Ishikawa (cell line): ENCODE results near the gene TADA2A.

Experiments
- CEBPB ChIP-seq: IDR thresholded peaks from 2 replicates; pipeline ENCODE4 v1.6.1; 2012
- CREB1 ChIP-seq: IDR thresholded peaks from 2 replicates; pipeline ENCODE4 v1.6.1; 2012; ENCODE audit warnings: low read depth
- EP300 ChIP-seq: IDR thresholded peaks from 2 replicates; pipeline ENCODE4 v1.6.1; 2012; ENCODE audit warnings: borderline replicate concordance
- FOXM1 ChIP-seq: IDR thresholded peaks from 2 replicates; pipeline ENCODE4 v1.6.1; 2012; ENCODE audit warnings: low read depth, borderline replicate concordance
- NFIC ChIP-seq: IDR thresholded peaks from 2 replicates; pipeline ENCODE4 v1.6.1; 2012
- RAD21 ChIP-seq: IDR thresholded peaks from 2 replicates; pipeline ENCODE4 v1.6.1; 2012; ENCODE audit warnings: low read depth
- TCF12 ChIP-seq: IDR thresholded peaks from 2 replicates; pipeline ENCODE4 v1.6.1; 2012; ENCODE audit warnings: low read depth
- TEAD4 ChIP-seq: IDR thresholded peaks from 2 replicates; pipeline ENCODE4 v1.6.1; 2012
- YY1 ChIP-seq: IDR thresholded peaks from 2 replicates; pipeline ENCODE4 v1.6.1; 2012; ENCODE audit warnings: low read depth
- ZBTB7A ChIP-seq: IDR thresholded peaks from 2 replicates; pipeline ENCODE4 v1.6.1; 2012; ENCODE audit warnings: low read depth
- TF ChIP-seq, protein P1 (sequence below): IDR thresholded peaks from 2 replicates; pipeline ENCODE4 v1.6.1; 2012
- TF ChIP-seq, protein P2 (sequence below): IDR thresholded peaks from 2 replicates; pipeline ENCODE4 v1.6.1; 2012
- TF ChIP-seq, protein P3 (sequence below): IDR thresholded peaks from 2 replicates; pipeline ENCODE4 v1.6.1; 2012; ENCODE audit warnings: low read depth, mild to moderate bottlenecking

Gene TADA2A

DNA sequence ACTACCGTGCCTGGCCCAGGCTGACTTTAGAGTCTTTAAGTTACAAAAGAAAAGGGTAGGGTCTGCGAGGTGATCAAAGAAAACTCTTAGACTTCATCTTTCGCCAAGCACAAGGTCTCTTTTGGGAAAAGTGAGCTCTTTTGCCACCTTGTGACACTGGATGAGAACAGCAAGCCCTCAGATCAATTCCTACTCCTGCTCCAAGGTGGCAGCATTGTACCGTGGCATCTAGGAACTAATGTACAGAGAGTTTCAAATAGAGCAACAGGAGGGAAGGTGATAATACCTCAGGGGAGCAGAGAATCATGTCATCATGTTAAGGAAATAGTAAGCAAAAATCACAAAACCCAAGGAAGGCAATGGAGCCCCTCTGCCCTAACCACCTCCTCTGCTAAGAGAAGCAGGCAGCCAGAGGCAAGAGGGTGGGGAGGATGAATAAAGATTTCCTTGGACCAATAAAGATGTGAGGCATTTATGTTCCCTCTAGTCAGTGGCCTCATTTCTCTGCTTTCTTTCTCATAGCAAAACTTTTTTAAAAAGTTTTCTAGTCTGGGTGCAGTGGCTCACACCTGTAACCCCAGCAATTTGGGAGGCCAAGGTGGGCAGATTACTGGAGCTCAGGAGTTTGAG lies 33.0 kb upstream of the TADA2A start:
- TF ChIP-seq, protein P1, sequence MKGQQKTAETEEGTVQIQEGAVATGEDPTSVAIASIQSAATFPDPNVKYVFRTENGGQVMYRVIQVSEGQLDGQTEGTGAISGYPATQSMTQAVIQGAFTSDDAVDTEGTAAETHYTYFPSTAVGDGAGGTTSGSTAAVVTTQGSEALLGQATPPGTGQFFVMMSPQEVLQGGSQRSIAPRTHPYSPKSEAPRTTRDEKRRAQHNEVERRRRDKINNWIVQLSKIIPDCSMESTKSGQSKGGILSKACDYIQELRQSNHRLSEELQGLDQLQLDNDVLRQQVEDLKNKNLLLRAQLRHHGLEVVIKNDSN: no peak
- TF ChIP-seq TCF12 (no peak), ZBTB7A (no peak), FOXM1 (no peak), RAD21 (peak; percentile 98)
- TF ChIP-seq, protein P2, sequence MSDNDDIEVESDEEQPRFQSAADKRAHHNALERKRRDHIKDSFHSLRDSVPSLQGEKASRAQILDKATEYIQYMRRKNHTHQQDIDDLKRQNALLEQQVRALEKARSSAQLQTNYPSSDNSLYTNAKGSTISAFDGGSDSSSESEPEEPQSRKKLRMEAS: 0 out of 2 replicates have a peak, but pooled peaks have one; percentile 39
- TF ChIP-seq, protein P3, sequence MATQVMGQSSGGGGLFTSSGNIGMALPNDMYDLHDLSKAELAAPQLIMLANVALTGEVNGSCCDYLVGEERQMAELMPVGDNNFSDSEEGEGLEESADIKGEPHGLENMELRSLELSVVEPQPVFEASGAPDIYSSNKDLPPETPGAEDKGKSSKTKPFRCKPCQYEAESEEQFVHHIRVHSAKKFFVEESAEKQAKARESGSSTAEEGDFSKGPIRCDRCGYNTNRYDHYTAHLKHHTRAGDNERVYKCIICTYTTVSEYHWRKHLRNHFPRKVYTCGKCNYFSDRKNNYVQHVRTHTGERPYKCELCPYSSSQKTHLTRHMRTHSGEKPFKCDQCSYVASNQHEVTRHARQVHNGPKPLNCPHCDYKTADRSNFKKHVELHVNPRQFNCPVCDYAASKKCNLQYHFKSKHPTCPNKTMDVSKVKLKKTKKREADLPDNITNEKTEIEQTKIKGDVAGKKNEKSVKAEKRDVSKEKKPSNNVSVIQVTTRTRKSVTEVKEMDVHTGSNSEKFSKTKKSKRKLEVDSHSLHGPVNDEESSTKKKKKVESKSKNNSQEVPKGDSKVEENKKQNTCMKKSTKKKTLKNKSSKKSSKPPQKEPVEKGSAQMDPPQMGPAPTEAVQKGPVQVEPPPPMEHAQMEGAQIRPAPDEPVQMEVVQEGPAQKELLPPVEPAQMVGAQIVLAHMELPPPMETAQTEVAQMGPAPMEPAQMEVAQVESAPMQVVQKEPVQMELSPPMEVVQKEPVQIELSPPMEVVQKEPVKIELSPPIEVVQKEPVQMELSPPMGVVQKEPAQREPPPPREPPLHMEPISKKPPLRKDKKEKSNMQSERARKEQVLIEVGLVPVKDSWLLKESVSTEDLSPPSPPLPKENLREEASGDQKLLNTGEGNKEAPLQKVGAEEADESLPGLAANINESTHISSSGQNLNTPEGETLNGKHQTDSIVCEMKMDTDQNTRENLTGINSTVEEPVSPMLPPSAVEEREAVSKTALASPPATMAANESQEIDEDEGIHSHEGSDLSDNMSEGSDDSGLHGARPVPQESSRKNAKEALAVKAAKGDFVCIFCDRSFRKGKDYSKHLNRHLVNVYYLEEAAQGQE: no peak

DNA sequence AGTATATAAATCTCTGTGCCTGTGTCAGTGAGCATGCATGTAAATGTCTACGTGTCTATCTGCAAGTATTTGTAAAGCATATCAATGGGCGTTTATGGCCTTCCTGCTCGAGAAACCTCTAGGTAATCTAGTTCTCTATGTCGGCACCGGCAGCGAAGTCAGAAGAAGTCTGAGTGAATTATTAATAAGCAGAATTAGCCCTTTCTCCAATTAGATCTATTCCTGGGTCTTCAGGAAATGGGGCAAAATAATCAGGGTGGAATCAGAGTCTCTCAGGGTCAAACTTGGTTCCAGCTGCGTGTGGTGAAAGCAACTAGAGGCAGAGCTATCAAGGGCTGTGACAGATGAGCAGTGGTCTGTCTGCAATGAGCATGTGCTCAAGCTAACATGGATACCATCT lies 31.0 kb upstream of the TADA2A start, which contains the start of gene C17orf78:
TSS of gene C17orf78 (plus strand) at position 280 of the 400 bp plus-strand sequence. CDS start at position 388, 108 bp downstream.
- no peak for TF ChIP-seq ZBTB7A
- TF ChIP-seq, protein P1: no peak
- no peak for TF ChIP-seq CEBPB
- TF ChIP-seq EP300: no peak
- TF ChIP-seq TCF12: no peak
- no peak for TF ChIP-seq TEAD4
- TF ChIP-seq, protein P2: no peak
- no peak for TF ChIP-seq YY1
- no peak for TF ChIP-seq FOXM1

DNA sequence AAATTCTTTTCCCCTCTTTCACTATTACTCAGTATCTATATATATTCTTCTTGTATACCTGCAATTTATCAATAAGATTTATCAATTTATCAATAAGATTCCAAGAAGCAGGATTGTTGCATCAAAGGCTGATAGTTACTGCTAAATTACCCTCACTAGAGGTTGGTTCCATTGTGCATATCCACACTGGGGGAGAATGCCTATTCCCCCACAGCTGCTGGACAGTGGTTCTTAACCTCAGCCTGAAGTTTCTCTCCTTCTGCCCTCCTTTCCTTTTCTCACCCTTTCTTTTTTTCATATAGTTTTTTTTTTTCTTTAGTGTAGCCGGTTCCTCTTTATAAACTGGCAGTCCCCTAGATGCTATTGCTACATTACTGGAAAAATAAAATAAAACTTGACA lies 24.6 kb upstream of the TADA2A start:
- TF ChIP-seq, protein P1: no peak
- TF ChIP-seq RAD21 (no peak), CREB1 (no peak), CEBPB (no peak), ZBTB7A (no peak)
- TF ChIP-seq, protein P3: no peak

DNA sequence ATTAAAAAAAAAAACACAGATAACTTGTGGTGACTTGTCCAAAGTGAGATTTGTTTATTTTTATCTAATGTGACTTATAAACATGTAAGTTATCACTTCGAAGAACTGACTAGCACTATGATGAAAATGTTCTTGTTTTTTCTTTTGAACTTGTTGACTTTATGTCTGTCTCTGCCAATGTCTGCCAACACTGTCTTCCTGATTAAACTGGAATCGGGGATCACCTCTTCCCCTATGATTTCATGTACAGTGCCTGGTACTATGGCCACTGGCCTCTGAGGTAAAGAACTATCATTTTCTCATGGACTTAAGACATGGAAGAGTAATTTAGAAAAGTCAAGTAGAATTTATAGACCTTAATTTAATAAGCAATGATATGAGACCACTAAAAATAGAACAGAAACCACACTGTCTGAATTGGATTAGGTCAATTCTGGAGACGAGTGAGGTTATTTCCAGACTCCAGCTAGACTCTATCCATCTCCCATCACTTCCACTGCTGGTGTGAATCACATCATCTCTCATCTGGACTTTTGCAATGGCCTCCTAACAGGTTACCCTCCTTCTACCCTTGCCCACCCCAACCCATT lies 22.0 kb upstream of the TADA2A start:
- TF ChIP-seq, protein P3: no peak
- TF ChIP-seq, protein P2: no peak
- no peak for TF ChIP-seq TEAD4
- TF ChIP-seq EP300: no peak
- TF ChIP-seq TCF12: no peak
- no peak for TF ChIP-seq YY1
- no peak for TF ChIP-seq ZBTB7A
- TF ChIP-seq NFIC: no peak
- TF ChIP-seq RAD21: no peak
- TF ChIP-seq CEBPB: no peak
- TF ChIP-seq, protein P1: no peak
